Bone marrow (tissue), 2 donors: Measurements from ENCODE around the gene CCP110.
A peak's percentile ranks its signal among the peaks of the same experiment; 100 is the strongest.

Experiments
- DNase-seq, 2 donors: peaks; one replicate each; lab custom pipeline; 2025; lab: John Stamatoyannopoulos, UW

The CCP110 gene

DNA sequence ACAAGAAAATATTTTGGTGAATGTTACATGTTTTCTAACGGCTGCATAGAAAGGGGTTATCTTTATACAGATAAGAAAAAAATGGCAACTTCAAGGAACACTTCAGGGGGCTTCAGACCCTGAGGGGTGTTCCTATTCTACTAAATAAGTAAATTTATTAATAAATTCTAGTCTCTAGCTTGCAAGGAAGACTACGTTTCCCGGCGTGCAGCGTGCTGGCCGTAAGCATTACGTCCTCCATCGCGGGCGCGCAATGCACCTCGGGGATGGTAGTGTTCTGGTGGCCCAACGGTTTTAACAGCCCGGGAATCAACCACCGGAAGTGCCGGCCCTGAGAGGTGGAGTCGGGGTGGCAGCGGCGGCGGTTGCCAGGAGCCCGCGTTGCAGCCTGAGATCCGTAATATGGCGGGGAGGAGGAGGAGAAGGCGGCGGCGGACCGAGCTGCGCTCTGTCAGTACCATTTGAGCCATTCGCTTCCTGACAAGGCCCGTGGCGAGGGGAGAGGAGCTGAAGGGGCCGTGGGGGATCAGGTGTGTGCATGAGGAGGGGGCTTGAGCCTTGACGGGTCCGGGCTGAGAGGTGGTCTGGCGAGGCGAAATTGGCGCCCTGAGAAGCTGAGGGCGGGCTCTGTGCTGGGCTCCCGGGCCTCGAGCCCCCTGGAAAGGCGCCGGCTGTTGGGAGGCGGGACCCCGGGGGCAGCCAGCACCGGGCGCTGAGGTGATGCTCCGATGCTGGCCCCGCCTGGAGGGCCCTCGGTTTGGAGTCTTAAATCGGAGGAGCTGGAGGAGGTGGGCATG is at the start of gene CCP110:
Gene CCP110, plus strand, starts transcription at position 384 of the 797 bp plus-strand sequence. CDS start 3,940 bp downstream, outside the sequence.
- peak; percentile 69 to 94 for DNase-seq

- DNase-seq = no peak
Measured at GRCh38 chr16:19474617-19475016, 49.1 kb upstream of the CCP110 start.

- DNase-seq = no peak
Measured at GRCh38 chr16:19478505-19478904, 45.2 kb upstream of the CCP110 start.

DNA sequence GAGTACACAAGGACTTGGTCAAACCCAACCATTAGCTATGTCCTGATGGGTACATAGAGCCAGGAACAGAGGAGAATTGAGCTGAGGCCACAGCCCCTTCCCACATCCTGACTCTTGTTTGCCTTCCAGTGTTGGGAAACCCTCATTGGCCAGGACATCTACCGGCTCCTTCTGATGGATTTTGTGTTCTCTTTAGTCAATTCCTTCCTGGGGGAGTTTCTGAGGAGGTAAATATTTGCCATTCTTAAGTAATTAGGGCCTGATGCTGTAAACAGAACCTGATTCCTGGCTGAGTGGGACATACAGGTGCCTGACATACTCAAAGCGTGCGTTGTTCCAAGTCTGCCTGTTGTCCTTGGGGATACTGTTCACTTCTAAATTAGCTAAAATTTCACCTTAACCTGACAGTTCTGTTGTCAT is 44.4 kb upstream of the CCP110 start:
- DNase-seq = no peak

DNA sequence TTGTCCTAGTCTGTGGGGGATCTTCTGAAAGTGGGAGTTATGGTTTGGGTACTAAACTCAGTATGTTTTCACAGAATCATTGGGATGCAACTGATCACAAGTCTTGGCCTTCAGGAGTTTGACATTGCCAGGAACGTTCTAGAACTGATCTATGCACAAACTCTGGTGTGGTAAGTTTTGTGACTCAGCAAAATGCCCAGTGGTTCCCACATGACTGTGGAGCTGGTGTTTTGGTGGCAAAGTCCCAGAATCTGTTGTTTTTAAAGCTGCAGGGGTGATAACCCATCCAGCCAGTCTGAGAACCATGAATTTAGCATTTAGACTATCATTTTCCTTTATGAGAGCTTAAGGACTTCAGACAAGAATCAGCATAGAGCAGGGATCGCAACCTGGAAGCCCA is 42.4 kb upstream of the CCP110 start:
- DNase-seq = no peak

GRCh38 chr16:19481769-19482168 is 42.0 kb upstream of the CCP110 start:
- no peak for DNase-seq

GRCh38 chr16:19482291-19482690 is 41.5 kb upstream of the CCP110 start:
- no peak for DNase-seq

GRCh38 chr16:19484096-19484495 is 39.6 kb upstream of the CCP110 start:
- no peak for DNase-seq

- no peak for DNase-seq
Measured at GRCh38 chr16:19485611-19486010, 38.1 kb upstream of the CCP110 start.

- DNase-seq = no peak
Measured at GRCh38 chr16:19486051-19486450, 37.7 kb upstream of the CCP110 start.

GRCh38 chr16:19486750-19487325 is 36.9 kb upstream of the CCP110 start:
- DNase-seq = no peak

DNA sequence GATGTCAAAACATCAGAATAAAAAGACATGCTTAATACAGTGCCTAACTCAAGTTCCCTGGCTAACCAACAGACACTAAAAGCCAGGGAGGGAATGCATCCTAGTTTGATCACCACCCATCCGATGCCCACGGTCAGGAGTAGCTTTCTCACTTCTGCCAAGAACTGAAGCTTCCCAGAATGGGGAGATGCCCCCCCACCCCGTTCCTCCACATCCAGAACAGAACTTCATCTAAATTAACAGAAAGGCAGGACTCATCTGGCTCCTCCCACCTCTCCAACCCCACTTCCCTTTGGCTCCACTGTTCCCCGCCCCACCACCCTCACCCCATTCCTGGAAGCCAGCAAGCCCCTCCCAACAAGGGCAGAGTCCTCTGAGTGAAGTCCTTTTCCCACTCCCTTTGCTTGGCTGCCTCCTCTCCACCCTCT is 35.5 kb upstream of the CCP110 start:
- DNase-seq = no peak

DNA sequence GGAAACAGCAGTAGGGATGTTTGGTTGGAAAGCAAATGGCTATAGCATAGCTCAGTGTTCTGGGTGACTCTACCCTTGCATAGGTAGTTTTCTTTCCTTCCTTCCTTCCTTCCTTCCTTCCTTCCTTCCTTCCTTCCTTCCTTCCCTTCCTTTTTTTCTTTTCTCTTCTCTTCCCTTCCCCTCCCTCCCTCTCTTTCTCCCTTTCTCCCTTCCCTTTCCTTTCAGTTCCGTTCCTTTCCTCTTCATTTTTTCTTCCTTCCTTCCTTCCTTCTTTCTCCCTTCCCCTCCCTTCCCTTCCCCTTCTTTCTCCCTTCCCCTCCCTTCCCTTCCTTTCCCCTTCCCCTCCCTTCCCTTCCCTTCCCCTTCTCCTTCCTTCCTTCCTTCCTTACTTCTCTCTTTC is 33.1 kb upstream of the CCP110 start:
- DNase-seq = no peak

GRCh38 chr16:19497176-19497575 is 26.6 kb upstream of the CCP110 start:
- no peak for DNase-seq

GRCh38 chr16:19499006-19499405 is 24.7 kb upstream of the CCP110 start:
- DNase-seq = no peak

- no peak for DNase-seq
Measured at GRCh38 chr16:19499481-19499880, 24.3 kb upstream of the CCP110 start.

- peak; percentile 9 to 32 for DNase-seq
Measured at GRCh38 chr16:19502395-19503131, 21.2 kb upstream of the CCP110 start.

DNA sequence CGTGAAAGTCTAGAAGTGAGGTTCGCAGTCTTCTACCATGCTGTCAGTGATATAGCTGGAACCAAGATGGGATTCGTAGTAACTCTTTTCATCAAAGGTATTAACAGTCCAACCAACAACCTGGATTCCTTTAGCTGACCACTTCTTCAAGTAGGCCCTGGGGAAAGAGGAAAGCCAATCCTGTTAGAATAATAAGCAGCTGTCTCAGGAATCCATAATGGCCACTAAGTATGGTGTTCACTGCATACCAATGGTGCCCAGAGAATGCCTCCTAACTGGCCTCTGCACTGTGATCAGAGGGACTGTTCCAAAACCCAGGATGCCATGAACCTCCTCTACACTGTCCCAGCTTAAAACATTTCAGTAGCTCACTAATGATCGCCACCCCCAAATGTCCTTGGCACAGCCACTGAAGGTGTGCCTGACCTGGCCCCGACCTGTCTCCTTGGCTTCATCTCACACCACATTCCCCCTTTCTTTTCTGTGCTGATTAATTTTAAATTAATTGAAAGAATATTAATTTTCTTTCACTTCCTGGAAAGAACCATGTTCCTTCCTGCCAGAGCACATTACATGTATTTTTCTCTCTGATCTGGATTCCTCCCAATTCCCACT is 20.2 kb upstream of the CCP110 start:
- DNase-seq = no peak

GRCh38 chr16:19505600-19506303 is 18.0 kb upstream of the CCP110 start:
- DNase-seq = no peak

- DNase-seq = no peak
Measured at GRCh38 chr16:19506965-19507364, 16.8 kb upstream of the CCP110 start.

DNA sequence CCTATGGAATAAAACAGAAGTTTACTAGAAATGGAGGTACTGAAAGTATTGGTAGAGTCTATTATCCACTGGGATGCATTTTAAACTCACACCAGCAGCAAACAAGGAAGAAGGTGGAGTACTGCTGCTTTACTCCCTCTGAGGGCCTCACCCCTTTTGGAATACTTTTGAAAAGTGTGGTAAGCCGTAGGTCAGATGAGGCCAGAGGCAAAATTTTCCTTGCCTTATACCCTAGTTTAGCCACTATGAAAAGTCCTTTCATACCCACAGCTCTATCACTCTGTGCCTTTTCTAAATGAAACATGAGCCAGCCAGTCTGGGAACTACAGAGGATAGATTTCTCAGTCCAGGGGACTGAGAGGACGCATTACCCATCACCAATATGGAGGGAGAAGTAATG is 15.9 kb upstream of the CCP110 start:
- no peak for DNase-seq

DNA sequence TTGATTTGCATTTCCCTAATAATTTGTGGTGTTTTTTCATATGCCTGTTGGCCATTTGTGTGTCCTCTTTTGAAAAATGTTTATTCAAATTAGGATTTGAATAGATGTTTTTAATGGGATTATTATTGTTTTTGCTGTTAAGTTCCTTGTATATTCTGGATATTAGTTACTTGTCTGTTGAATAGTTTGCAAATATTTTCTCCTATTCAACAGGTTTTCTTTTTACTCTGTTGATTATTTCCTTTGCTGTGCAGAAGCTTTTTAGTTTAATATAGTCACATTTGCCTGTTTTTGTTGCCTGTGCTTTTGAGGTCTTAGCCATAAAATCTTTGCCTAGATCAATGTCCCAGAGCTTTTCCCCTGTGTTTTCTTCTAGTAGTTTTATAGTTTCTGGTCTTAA is 11.4 kb upstream of the CCP110 start:
- DNase-seq = no peak
